ENCODE data around the gene ATM. TPM values are rescaled to one million over a fixed set of nuclear protein-coding genes. Genes with fewer than 3 reads are reported as not detected.

Gene ATM
- total and polyA plus RNA-seq, 8 donors: 3.1 to 518 (median 117) TPM

DNA sequence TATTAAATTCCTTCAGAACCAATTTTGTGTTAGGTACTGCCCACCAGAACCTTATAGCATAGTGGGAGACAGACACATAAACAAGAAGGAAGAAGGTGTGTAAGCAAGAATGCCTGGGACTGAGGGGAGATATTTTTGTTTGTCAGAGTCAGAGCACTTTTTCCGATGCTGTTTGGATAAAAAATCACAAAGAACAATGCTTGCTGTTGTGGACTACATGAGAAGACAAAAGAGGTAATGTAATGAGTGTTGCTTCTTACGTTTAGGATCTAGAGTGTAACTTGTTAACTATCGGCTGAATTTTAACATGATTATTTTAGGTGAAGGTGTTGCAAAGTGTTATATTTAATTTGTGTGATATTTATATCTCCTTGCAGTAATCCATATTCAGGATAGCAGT is 84.9 kb downstream of the ATM start:
- Histone ChIP-seq H3K4me3 (no peak overlapping the region), H3K27ac (no peak overlapping the region), H3K27me3 (no peaks in the 10 kb centered on the region), H3K36me3 (peaks cover 9 to 95% (median 79%) of the 10 kb centered on the region in 4 donors), H3K9me3 (no peaks in the 10 kb centered on the region), H3K4me1 (peaks cover 0 to 7% (median 0%) of the 10 kb centered on the region in 4 donors)
- intact Hi-C loops (cut with DNase I; ENCODE audit: low total_unique reads): no loop called here
- WGBS, 5 donors: 76 to 88% (median 84%) methylated on average over 3 of the region's 3 CpGs
- TF ChIP-seq EP300 (IDR thresholded peaks at IDR 0.05) (no peak), POLR2AphosphoS5 (IDR thresholded peaks at IDR 0.05) (no peak), POLR2A (IDR thresholded peaks at IDR 0.05) (no peak)
- TF ChIP-seq, protein P1, sequence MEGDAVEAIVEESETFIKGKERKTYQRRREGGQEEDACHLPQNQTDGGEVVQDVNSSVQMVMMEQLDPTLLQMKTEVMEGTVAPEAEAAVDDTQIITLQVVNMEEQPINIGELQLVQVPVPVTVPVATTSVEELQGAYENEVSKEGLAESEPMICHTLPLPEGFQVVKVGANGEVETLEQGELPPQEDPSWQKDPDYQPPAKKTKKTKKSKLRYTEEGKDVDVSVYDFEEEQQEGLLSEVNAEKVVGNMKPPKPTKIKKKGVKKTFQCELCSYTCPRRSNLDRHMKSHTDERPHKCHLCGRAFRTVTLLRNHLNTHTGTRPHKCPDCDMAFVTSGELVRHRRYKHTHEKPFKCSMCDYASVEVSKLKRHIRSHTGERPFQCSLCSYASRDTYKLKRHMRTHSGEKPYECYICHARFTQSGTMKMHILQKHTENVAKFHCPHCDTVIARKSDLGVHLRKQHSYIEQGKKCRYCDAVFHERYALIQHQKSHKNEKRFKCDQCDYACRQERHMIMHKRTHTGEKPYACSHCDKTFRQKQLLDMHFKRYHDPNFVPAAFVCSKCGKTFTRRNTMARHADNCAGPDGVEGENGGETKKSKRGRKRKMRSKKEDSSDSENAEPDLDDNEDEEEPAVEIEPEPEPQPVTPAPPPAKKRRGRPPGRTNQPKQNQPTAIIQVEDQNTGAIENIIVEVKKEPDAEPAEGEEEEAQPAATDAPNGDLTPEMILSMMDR (IDR thresholded peaks at IDR 0.05): no peak
- DNase-seq: no peak

GRCh38 chr11:108313444-108313843 is 90.6 kb downstream of the ATM start:
- H3K4me1 ChIP-seq: peaks cover 0 to 5% (median 0%) of the 10 kb centered on the region in 4 donors
- no peaks in the 10 kb centered on the region for H3K27me3 ChIP-seq
- H3K36me3 ChIP-seq: peaks cover 7 to 91% (median 79%) of the 10 kb centered on the region in 4 donors
- no peak overlapping the region for H3K27ac ChIP-seq
- DNase-seq: no peak
- intact Hi-C loops (cut with DNase I; ENCODE audit: low total_unique reads): no loop called here
- H3K4me3 ChIP-seq: no peak overlapping the region
- no peaks in the 10 kb centered on the region for H3K9me3 ChIP-seq
- WGBS, 5 donors: 40 to 57% (median 49%) methylated on average over 2 of the region's 2 CpGs
- TF ChIP-seq EP300 (IDR thresholded peaks at IDR 0.05): no peak
- no peak for TF ChIP-seq POLR2A (IDR thresholded peaks at IDR 0.05)
- TF ChIP-seq, protein P1 (IDR thresholded peaks at IDR 0.05): no peak
- no peak for TF ChIP-seq POLR2AphosphoS5 (IDR thresholded peaks at IDR 0.05)

GRCh38 chr11:108316061-108316460 is 93.2 kb downstream of the ATM start:
- Histone ChIP-seq H3K36me3 (peaks cover 7 to 92% (median 91%) of the 10 kb centered on the region in 4 donors), H3K9me3 (no peaks in the 10 kb centered on the region), H3K4me3 (no peak overlapping the region), H3K4me1 (peaks cover 0 to 5% (median 0%) of the 10 kb centered on the region in 4 donors), H3K27me3 (no peaks in the 10 kb centered on the region), H3K27ac (no peak overlapping the region)
- TF ChIP-seq EP300 (IDR thresholded peaks at IDR 0.05) (no peak), POLR2AphosphoS5 (IDR thresholded peaks at IDR 0.05) (no peak), POLR2A (IDR thresholded peaks at IDR 0.05) (no peak)
- TF ChIP-seq, protein P1 (IDR thresholded peaks at IDR 0.05): no peak
- intact Hi-C loops (cut with DNase I; ENCODE audit: low total_unique reads): no loop called here
- 91 to 96% (median 94%) methylated on average over 3 of the region's 3 CpGs for WGBS, 5 donors
- no peak for DNase-seq

GRCh38 chr11:108319541-108320145 is 96.8 kb downstream of the ATM start:
- intact Hi-C loops (cut with DNase I; ENCODE audit: low total_unique reads): no loop called here
- Histone ChIP-seq H3K27me3 (no peaks in the 10 kb centered on the region), H3K4me1 (no peaks in the 10 kb centered on the region), H3K27ac (no peak overlapping the region), H3K9me3 (no peaks in the 10 kb centered on the region), H3K4me3 (no peak overlapping the region), H3K36me3 (peaks cover 7 to 96% (median 89%) of the 10 kb centered on the region in 4 donors)
- DNase-seq: no peak
- TF ChIP-seq, protein P1 (IDR thresholded peaks at IDR 0.05): no peak
- no peak for TF ChIP-seq POLR2AphosphoS5 (IDR thresholded peaks at IDR 0.05)
- TF ChIP-seq EP300 (IDR thresholded peaks at IDR 0.05): no peak
- no peak for TF ChIP-seq POLR2A (IDR thresholded peaks at IDR 0.05)
